H1 (cell line): ENCODE results near the gene CYP2W1. TPM values are rescaled to one million over a fixed set of nuclear protein-coding genes. Genes with fewer than 3 reads are reported as not detected.

Experiments used
- CTCF ChIA-PET: fragments of 300-600 bp; sonication (Branson Sonifier 250); formaldehyde crosslinking; loops from one replicate; lab custom pipeline; 2021; ENCODE audit not compliant: partially characterized antibody; lab: Charles Lee
- POLR2A ChIA-PET: fragments of 300-600 bp; sonication (Branson Sonifier 250); formaldehyde crosslinking; loops from one replicate; lab custom pipeline; 2021; ENCODE audit warnings: inconsistent platforms; ENCODE audit not compliant: partially characterized antibody; lab: Charles Lee
- DNase-seq, 2 experiments: peaks; one replicate each; pipeline versions ENCODE4 v3.0.0 to v3.0.0-alpha.2; 2010 to 2022; ENCODE audit warnings: low spot score in 2 of 2, low read depth in 1 of 2, mixed read lengths in 1 of 2
- FAIRE-seq: peaks from 2 replicates; lab custom pipeline; 2011; peaks lifted over from hg19 to GRCh38; lab: Jason Lieb, UNC
- H2AFZ ChIP-seq: 2 replicates; pipeline ENCODE4 v1.8.1; 2012; ENCODE audit warnings: low read length, inconsistent platforms
- H2AK5ac ChIP-seq: 2 replicates; pipeline ENCODE4 v1.6.1; 2013; ENCODE audit warnings: low read depth, low read length
- H2BK120ac ChIP-seq: replicated peaks from 2 replicates; pipeline ENCODE3; 2013; ENCODE audit warnings: low read depth, low read length, inconsistent platforms
- H2BK12ac ChIP-seq: 2 replicates; pipeline ENCODE4 v1.6.1; 2013; ENCODE audit warnings: low read depth, low read length
- H2BK15ac ChIP-seq: 2 replicates; pipeline ENCODE4 v1.6.1; 2013; ENCODE audit warnings: low read length
- H2BK20ac ChIP-seq: 2 replicates; pipeline ENCODE4 v1.6.1; 2013; ENCODE audit warnings: low read length
- H2BK5ac ChIP-seq: 2 replicates; pipeline ENCODE4 v1.6.1; 2013; ENCODE audit warnings: low read depth, low read length
- H3K14ac ChIP-seq: 2 replicates; pipeline ENCODE4 v1.6.1; 2013; ENCODE audit warnings: inconsistent platforms; ENCODE audit not compliant: insufficient read length
- H3K18ac ChIP-seq: 2 replicates; pipeline ENCODE4 v1.6.1; 2013; ENCODE audit warnings: low read length; ENCODE audit errors: extremely low read depth
- H3K23ac ChIP-seq: 2 replicates; pipeline ENCODE4 v1.6.1; 2013; ENCODE audit warnings: inconsistent platforms; ENCODE audit not compliant: insufficient read length
- H3K23me2 ChIP-seq: 2 replicates; pipeline ENCODE4 v1.6.1; 2013; ENCODE audit warnings: low read depth, low read length
- H3K27ac ChIP-seq: 2 replicates; pipeline ENCODE4 v1.6.1; 2011; ENCODE audit warnings: low read depth, low read length, inconsistent platforms
- H3K27me3 ChIP-seq, 4 experiments: replicated peaks in 1 of 4; 1 replicate in 1 of 4; 2 replicates in 3 of 4; pipeline versions ENCODE4 v1.6.1 to v1.8.1; 2011 to 2013; ENCODE audit warnings: low read length in 3 of 4, mild to moderate bottlenecking in 3 of 4, inconsistent platforms in 2 of 4, mixed read lengths in 2 of 4, moderate library complexity in 1 of 4; ENCODE audit not compliant: control insufficient read depth in 3 of 4, insufficient read depth in 3 of 4; ENCODE audit errors: extremely low read depth in 1 of 4
- H3K36me3 ChIP-seq, 4 experiments: 2 replicates each; pipeline versions ENCODE4 v1.6.1 to v1.8.1; 2011 to 2013; ENCODE audit warnings: mild to moderate bottlenecking in 4 of 4, low read length in 3 of 4, moderate library complexity in 2 of 4, control low read depth in 1 of 4, inconsistent platforms in 1 of 4; ENCODE audit not compliant: insufficient read depth in 4 of 4, control insufficient read depth in 2 of 4
- H3K4ac ChIP-seq: replicated peaks from 2 replicates; pipeline ENCODE3; 2013; ENCODE audit warnings: low read length, low read depth, mixed read lengths, inconsistent platforms; ENCODE audit not compliant: insufficient read length
- H3K4me1 ChIP-seq, 4 experiments: replicated peaks in 1 of 4; 1 replicate in 1 of 4; 2 replicates in 3 of 4; pipeline versions ENCODE4 v1.6.1 to v1.8.1; 2011 to 2013; ENCODE audit warnings: low read length in 3 of 4, inconsistent platforms in 2 of 4, mixed read lengths in 1 of 4; ENCODE audit not compliant: insufficient read depth in 4 of 4, control insufficient read depth in 3 of 4
- H3K4me2 ChIP-seq, 2 experiments: 2 replicates each; pipeline versions ENCODE4 v1.6.1 to v1.8.1; 2011 to 2013; ENCODE audit warnings: low read depth in 2 of 2, low read length in 2 of 2, control low read depth in 1 of 2, inconsistent platforms in 1 of 2, mild to moderate bottlenecking in 1 of 2; ENCODE audit not compliant: insufficient read depth in 1 of 2
- H3K4me3 ChIP-seq, 4 experiments: fragments of 200-600, 300-600 bp in 1 of 4; sonication (generic), shearing (Covaris generic), sonication (Bioruptor Twin) in 1 of 4; 2 replicates each; pipeline versions ENCODE4 v1.5.1 to v1.8.1; 2011 to 2016; ENCODE audit warnings: low read length in 4 of 4, low read depth in 3 of 4, control low read depth in 2 of 4, inconsistent platforms in 2 of 4, mild to moderate bottlenecking in 2 of 4, mixed read lengths in 1 of 4, moderate library complexity in 1 of 4; ENCODE audit not compliant: insufficient read depth in 2 of 4; ENCODE audit errors: extremely low read depth in 1 of 4
- H3K56ac ChIP-seq: replicated peaks from 2 replicates; pipeline ENCODE3; 2013; ENCODE audit warnings: low read depth, mild to moderate bottlenecking, mixed read lengths, low read length, inconsistent platforms; ENCODE audit not compliant: insufficient read length
- H3K79me1 ChIP-seq: 2 replicates; pipeline ENCODE4 v1.6.1; 2013; ENCODE audit warnings: low read depth, low read length, control low read depth
- H3K79me2 ChIP-seq, 2 experiments: 2 replicates each; pipeline versions ENCODE4 v1.6.1 to v1.8.1; 2012 to 2013; ENCODE audit warnings: low read length in 2 of 2, mild to moderate bottlenecking in 2 of 2, inconsistent platforms in 1 of 2; ENCODE audit not compliant: insufficient read depth in 2 of 2, control insufficient read depth in 1 of 2
- H3K9ac ChIP-seq, 4 experiments: replicated peaks in 1 of 4; 1 replicate in 1 of 4; 2 replicates in 3 of 4; pipeline versions ENCODE4 v1.6.1 to v1.8.1; 2011 to 2013; ENCODE audit warnings: low read depth in 3 of 4, low read length in 3 of 4, control low read depth in 2 of 4, mild to moderate bottlenecking in 2 of 4, moderate library complexity in 2 of 4, inconsistent platforms in 1 of 4; ENCODE audit errors: extremely low read depth in 1 of 4
- H3K9me3 ChIP-seq, 2 experiments: 2 replicates each; pipeline versions ENCODE4 v1.6.1 to v1.8.1; 2012 to 2013; ENCODE audit warnings: mild to moderate bottlenecking in 2 of 2, moderate library complexity in 2 of 2, control low read depth in 1 of 2, inconsistent platforms in 1 of 2, low read depth in 1 of 2, low read length in 1 of 2, mixed read lengths in 1 of 2; ENCODE audit not compliant: insufficient read depth in 2 of 2
- H4K20me1 ChIP-seq, 2 experiments: replicated peaks in 1 of 2; 2 replicates each; pipeline versions ENCODE3 to v1.8.1; 2011 to 2013; ENCODE audit warnings: inconsistent platforms in 2 of 2, low read length in 2 of 2, mild to moderate bottlenecking in 1 of 2; ENCODE audit not compliant: insufficient read depth in 2 of 2, control insufficient read depth in 1 of 2
- H4K5ac ChIP-seq: 2 replicates; pipeline ENCODE4 v1.6.1; 2013; ENCODE audit warnings: low read length, low read depth, mixed read lengths, inconsistent platforms; ENCODE audit not compliant: insufficient read length
- H4K8ac ChIP-seq: 2 replicates; pipeline ENCODE4 v1.8.0; 2013; ENCODE audit warnings: mild to moderate bottlenecking, moderate library complexity, low read length, inconsistent platforms; ENCODE audit not compliant: insufficient read depth; ENCODE audit errors: extremely low read depth
- H4K91ac ChIP-seq: replicated peaks from 2 replicates; pipeline ENCODE3; 2013; ENCODE audit warnings: low read length, mixed read lengths, inconsistent platforms; ENCODE audit not compliant: insufficient read length
- CTBP2 ChIP-seq: IDR thresholded peaks from 2 replicates; pipeline ENCODE4 v1.7.0; 2011; ENCODE audit warnings: borderline replicate concordance, mild to moderate bottlenecking, moderate library complexity, mixed read lengths, low read length; ENCODE audit not compliant: insufficient read depth, insufficient read length
- E2F6 ChIP-seq: IDR thresholded peaks from 2 replicates; pipeline ENCODE4 v1.6.1; 2012; ENCODE audit warnings: inconsistent platforms
- GABPA ChIP-seq: IDR thresholded peaks from 2 replicates; pipeline ENCODE4 v1.6.1; 2011; ENCODE audit warnings: mild to moderate bottlenecking, low read length, moderate library complexity, borderline replicate concordance; ENCODE audit not compliant: insufficient read depth
- KDM1A ChIP-seq: fragments of 200-600, 300-600 bp; sonication (generic); IDR thresholded peaks from 2 replicates; pipeline ENCODE4 v1.7.1; 2016; ENCODE audit warnings: mild to moderate bottlenecking, low read length, borderline replicate concordance
- PHF8 ChIP-seq: fragments of 200-600 bp; sonication (generic); conservative IDR thresholded peaks from 2 replicates; pipeline ENCODE4 v1.7.1; 2012; ENCODE audit warnings: low read depth, mild to moderate bottlenecking, inconsistent platforms, low read length, moderate library complexity
- POU5F1 ChIP-seq: IDR thresholded peaks from 2 replicates; pipeline ENCODE4 v1.6.1; 2011; ENCODE audit warnings: low read depth, mild to moderate bottlenecking, low read length, moderate library complexity
- RNF2 ChIP-seq: fragments of 200-900, 300-1000 bp; sonication (generic); IDR thresholded peaks from 2 replicates; pipeline ENCODE4 v1.7.1; 2016; ENCODE audit warnings: borderline replicate concordance, low read depth, mild to moderate bottlenecking, antibody characterized with exemption, low read length; ENCODE audit not compliant: poor library complexity, severe bottlenecking; ENCODE audit errors: missing control alignments
- SIX5 ChIP-seq: IDR thresholded peaks from 2 replicates; pipeline ENCODE4 v1.6.1; 2011; ENCODE audit warnings: mild to moderate bottlenecking, low read depth, low read length
- SP2 ChIP-seq: IDR thresholded peaks from 2 replicates; pipeline ENCODE4 v1.6.1; 2012; ENCODE audit warnings: mild to moderate bottlenecking, low read length, inconsistent platforms
- YY1 ChIP-seq: IDR thresholded peaks from 2 replicates; pipeline ENCODE4 v1.6.1; 2011; ENCODE audit warnings: low read depth, mild to moderate bottlenecking, low read length
- WGBS, 2 experiments: shearing (Covaris generic) in 1 of 2; methylation state at CpG; one replicate each; pipeline versions ENCODE4 v1.1.6 to v1.1.7; 2013 to 2015; ENCODE audit warnings: low lambda C conversion rate in 2 of 2, mixed read lengths in 2 of 2, inconsistent platforms in 1 of 2, low coverage in 1 of 2, missing lambda C conversion rate in 1 of 2; ENCODE audit not compliant: insufficient replicate concordance in 2 of 2, insufficient coverage in 1 of 2, insufficient read length in 1 of 2; ENCODE audit errors: extremely low coverage in 1 of 2, missing lambda C conversion rate in 1 of 2; 5-methylcytosine and 5-hydroxymethylcytosine counted together
- polyA plus RNA-seq, 7 experiments: library from polyadenylated mRNA; depleted of rRNA in 3 of 7; stranded (reverse) in 5 of 7; unstranded in 2 of 7; fragments of >200 nt in 5 of 7; fragments of 200-250 nt in 2 of 7; gene quantifications; 1 replicate in 5 of 7; 2 replicates in 1 of 7; 4 replicates in 1 of 7; pipeline versions ENCODE4 v1.2.1 to v1.2.3, GENCODE V29; 2011 to 2013; ENCODE audit warnings: missing spikeins in 2 of 7, mixed read lengths in 2 of 7
- total RNA-seq: library from RNA; stranded (reverse); fragmentation: NEBNext Ultra II Directional; extraction: Animal tissue kit (Norgen Biotek cat#: 25700); gene quantifications from 2 replicates; pipeline ENCODE4 v1.2.1, GENCODE V29; 2021

The CYP2W1 gene
- total and polyA plus RNA-seq, 2 of the 8 experiments (the other 6 are each of a cell fraction or from before 2014, with no cell fraction given) = not detected

GRCh38 chr7:1024876-1025742 lies 42.1 kb downstream of the CYP2W1 start:
- Histone ChIP-seq H4K5ac (no peak overlapping the region), H2BK5ac (no peak overlapping the region), H3K9ac (no peak overlapping the region), H3K23me2 (peaks cover 12% of the 10 kb centered on the region; the same call in 1 of the 2 replicates), H3K79me1 (peaks cover 4% of the 10 kb centered on the region), H2BK20ac (no peak overlapping the region), H3K27ac (peak overlapping the region; percentile 41; the same call in 1 of the 2 replicates), H4K91ac (no peak overlapping the region), H3K79me2 (peaks cover 0 to 6% of the 10 kb centered on the region in 2 experiments; a peak in 2 of 4 replicates), H3K14ac (no peak overlapping the region), H3K56ac (no peak overlapping the region), H2BK15ac (no peak overlapping the region), H4K8ac (peak overlapping the region; percentile 71; the same call in 1 of the 2 replicates), H4K20me1 (peaks cover 9 to 18% of the 10 kb centered on the region in 2 experiments), H3K4me3 (no peak overlapping the region), H2AFZ (no peak overlapping the region), H3K4me2 (no peak overlapping the region), H3K18ac (no peak overlapping the region), H2BK12ac (no peak overlapping the region), H3K36me3 (no peaks in the 10 kb centered on the region; a peak in 1 of 8 replicates), H3K27me3 (no peaks in the 10 kb centered on the region; a peak in 1 of 7 replicates), H3K4me1 (peaks cover 0 to 9% (median 3%) of the 10 kb centered on the region in 4 experiments; a peak in 5 of 7 replicates), H3K4ac (no peak overlapping the region), H2BK120ac (no peak overlapping the region), H2AK5ac (no peak overlapping the region), H3K23ac (no peak overlapping the region), H3K9me3 (no peaks in the 10 kb centered on the region)
- FAIRE-seq (no peak), DNase-seq (no peak)
- 94% methylated on average over 23 of the region's 25 CpGs; no CpG with 5 or more reads in 1 of the 2 experiments for WGBS, 2 experiments
- CTCF ChIA-PET = interaction anchor here (0.7 to 10.9 kb wide), 10 partner anchors 11 to 158 kb away, joined by 3 to 117 read pairs (median 4); partner anchors contain the start of gene GPR146
- POLR2A ChIA-PET = interaction anchor here (0.7 to 3.0 kb wide), 3 partner anchors 19 to 61 kb away, joined by 3 to 14 read pairs (median 3); partner anchors contain the start of gene GPR146
- TF ChIP-seq YY1 = no peak
- TF ChIP-seq SIX5 = no peak
- no peak for TF ChIP-seq PHF8
- no peak for TF ChIP-seq CTBP2
- no peak for TF ChIP-seq KDM1A
- no peak for TF ChIP-seq POU5F1
- no peak for TF ChIP-seq GABPA
- no peak for TF ChIP-seq RNF2
- no peak for TF ChIP-seq E2F6
- no peak for TF ChIP-seq SP2
